Activated CD8-positive, alpha-beta memory T cell treated with anti-CD3 and anti-CD28 coated beads for 36 hours (primary cell): ENCODE data around the gene ANAPC7. TPM values are rescaled to one million over a fixed set of nuclear protein-coding genes. Genes with fewer than 3 reads are reported as not detected.
"Not testable (repeated sequence)": the region's sequence is repeated elsewhere in the genome, so short reads cannot be mapped to it uniquely, and the experiment has no call there.

Experiments
- CTCF ChIA-PET: fragments of 350-600 bp; sonication (Branson Sonifier 250); formaldehyde crosslinking; loops from one replicate; lab custom pipeline; 2021; ENCODE audit warnings: antibody characterized with exemption; lab: Charles Lee
- POLR2A ChIA-PET: fragments of 350-600 bp; sonication (Branson Sonifier 250); formaldehyde crosslinking; loops from one replicate; lab custom pipeline; 2021; ENCODE audit warnings: antibody characterized with exemption; lab: Charles Lee
- total RNA-seq, 2 experiments: library from RNA; stranded (reverse); gene quantifications; one replicate each; pipeline ENCODE4 v1.2.3, GENCODE V29; 2021

ANAPC7 gene
- total RNA-seq, 2 experiments from 2014 or later, result 73.8 to 74.2 TPM

DNA sequence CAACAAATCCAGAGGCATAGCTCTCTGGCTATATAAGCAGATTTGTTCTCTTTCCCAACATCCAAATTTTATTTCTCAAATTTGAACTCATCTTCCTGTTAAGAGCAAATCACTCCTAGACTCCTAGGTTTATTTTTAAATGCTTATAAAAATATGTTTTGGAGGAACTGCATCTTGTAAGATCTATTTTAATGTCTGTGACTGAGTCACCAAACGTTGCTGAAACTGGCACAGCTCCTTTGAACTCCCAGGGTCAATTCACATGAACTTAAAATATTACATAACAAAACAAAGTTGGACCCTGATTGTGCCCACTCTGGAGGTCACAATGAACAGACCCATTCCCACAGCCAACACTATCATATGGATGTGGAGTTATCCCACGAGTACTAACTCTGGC, 23.9 kb downstream of the ANAPC7 start:
- ChIA-PET CTCF (interaction anchor here (1.2 kb wide), 1 partner anchor 9 kb away, joined by 6 read pairs; no protein-coding TSS in a partner anchor), POLR2A (no interaction called here)

DNA sequence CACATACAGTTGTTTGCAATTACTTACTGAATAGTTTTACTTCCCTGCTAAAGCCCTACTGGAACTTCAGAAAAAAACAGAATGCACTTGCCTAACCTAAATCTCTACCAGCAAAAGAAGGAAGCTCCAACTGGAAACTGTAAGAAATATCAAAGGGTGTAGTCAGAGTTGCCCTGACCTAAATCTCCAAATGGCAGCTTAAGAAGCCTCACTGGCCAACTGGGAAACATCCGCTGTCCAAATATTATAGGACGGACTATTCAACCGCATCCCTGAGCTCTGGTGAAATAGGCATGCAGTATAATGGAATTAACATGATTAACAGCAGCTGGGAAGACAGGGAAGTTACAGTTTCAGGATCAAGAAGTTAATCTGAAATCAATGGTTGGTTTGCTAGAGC, 24.3 kb downstream of the ANAPC7 start:
- POLR2A ChIA-PET, result interaction anchor here (0.6 kb wide), 2 partner anchors 52 to 1033 kb away, joined by 4 to 5 read pairs; no protein-coding TSS in a partner anchor

DNA sequence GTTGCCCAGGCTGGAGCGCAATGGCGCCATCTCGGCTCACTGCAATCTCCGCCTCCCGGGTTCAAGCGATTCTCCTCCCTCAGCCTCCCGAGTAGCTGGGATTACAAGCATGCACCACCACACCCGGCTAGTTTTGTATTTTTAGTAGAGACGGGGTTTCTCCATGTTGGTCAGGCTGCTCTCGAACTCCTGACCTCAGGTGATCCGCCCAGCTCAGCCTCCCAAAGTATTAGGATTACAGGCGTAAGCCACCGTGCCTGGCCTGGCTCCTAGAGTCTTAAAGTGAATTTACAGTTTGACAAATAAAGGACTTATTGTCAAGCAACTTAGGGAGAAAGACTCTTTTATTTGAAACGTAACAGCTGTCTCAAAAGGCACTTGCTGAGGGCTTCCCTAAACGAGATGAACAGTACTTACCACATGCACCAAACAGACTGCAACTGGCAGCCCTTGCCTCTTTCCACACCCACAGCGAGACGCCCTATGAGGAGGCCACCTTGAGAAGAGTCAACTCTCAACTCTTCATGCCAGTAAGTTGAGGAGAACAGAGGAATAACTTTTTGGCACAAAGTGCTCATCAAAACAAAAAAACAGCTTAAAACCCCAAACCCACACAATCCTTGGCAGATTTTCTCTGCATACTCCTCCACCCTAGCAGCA, 25.2 kb downstream of the ANAPC7 start:
- ChIA-PET CTCF (interaction anchor here (1.5 kb wide), 1 partner anchor 53 kb away, joined by 3 read pairs; no protein-coding TSS in a partner anchor), POLR2A (interaction anchor here (0.6 kb wide), 1 partner anchor 1034 kb away, joined by 4 read pairs; no protein-coding TSS in a partner anchor)

More for the DNA sequence above, 24.3 kb downstream of the ANAPC7 start:
- CTCF ChIA-PET, result interaction anchor here (1.2 kb wide), 1 partner anchor 10 kb away, joined by 6 read pairs; no protein-coding TSS in a partner anchor

DNA sequence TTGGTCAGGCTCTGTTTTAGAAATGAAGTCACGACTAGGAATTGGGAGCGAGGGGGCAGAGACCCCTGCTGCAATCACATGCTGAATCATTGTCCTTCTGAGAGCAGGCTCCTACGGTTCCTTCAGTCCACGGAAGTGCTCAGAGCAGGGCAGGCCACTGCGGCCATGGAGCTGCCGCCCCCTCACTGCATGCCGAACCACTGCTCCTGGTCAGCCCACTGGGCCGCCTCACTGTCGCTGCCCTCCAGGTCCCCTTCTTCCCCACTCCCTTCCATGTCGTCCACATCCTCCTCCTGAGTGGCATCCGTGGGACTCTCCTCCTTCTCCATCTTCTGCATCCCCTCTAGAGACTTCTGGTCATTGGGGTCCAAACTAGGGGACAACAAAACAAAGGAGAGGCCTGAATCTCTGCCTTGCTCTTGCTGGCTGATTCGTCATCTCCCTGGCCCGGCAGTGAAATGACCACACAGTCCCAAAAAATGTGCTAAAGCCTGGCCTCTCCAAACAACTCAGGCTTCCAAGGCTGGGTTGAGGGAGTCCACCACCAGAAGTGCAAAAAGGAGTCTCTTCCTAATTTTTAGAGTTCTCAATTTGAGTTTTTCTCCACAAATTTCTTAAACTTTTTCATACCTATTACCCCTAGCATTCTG, 29.4 kb downstream of the ANAPC7 start:
- POLR2A ChIA-PET, result interaction anchor here (0.6 kb wide), 1 partner anchor 127 kb away, joined by 4 read pairs; no protein-coding TSS in a partner anchor
- CTCF ChIA-PET, result interaction anchor here (0.6 kb wide), 1 partner anchor 338 kb away, joined by 3 read pairs; no protein-coding TSS in a partner anchor

DNA sequence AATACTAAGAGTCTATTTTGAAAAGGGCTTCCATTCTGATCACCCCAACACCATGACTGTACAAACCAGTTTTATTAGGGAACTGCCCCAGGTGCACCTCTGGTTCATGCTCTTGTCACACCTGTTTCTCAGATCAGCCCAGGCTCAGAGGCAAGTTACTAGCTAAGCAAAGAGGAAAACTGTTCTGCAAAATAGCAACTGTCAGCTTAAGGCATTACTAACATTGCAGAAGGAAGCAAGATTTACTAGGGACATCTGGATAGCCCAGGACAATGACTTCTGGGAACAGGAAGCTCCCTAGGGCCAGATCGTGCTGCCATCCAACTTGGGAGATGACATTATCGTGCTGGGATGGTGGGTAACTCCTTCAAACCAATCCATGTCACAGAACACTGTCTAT, 30.1 kb downstream of the ANAPC7 start:
- ChIA-PET CTCF (interaction anchor here (0.6 kb wide), 1 partner anchor 337 kb away, joined by 3 read pairs; no protein-coding TSS in a partner anchor), POLR2A (interaction anchor here (0.6 kb wide), 2 partner anchors 8 to 128 kb away, joined by 4 to 8 read pairs; no protein-coding TSS in a partner anchor)

DNA sequence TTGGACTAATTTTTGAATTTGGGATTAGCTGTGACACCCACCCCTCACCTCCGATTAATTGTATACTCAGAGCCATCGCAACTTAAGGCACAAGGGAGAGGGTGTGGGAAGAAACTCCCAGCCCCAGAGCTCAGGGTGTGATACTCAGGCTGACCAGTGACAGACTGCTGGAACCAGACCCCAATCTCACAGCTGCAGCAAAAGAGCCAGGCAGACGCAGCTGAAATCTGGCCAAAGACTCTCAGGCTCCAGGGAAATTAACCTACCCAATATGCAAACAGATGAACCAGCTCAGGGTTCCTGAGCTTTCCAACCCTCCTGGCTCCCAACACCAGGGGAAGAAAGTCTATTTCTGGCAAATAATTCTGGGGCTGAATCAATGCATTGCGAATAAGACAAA, 30.5 kb downstream of the ANAPC7 start:
- POLR2A ChIA-PET, result interaction anchor here (0.6 kb wide), 1 partner anchor 8 kb away, joined by 8 read pairs; no protein-coding TSS in a partner anchor
- CTCF ChIA-PET, result interaction anchor here (0.6 kb wide), 1 partner anchor 274 kb away, joined by 3 read pairs; no protein-coding TSS in a partner anchor

DNA sequence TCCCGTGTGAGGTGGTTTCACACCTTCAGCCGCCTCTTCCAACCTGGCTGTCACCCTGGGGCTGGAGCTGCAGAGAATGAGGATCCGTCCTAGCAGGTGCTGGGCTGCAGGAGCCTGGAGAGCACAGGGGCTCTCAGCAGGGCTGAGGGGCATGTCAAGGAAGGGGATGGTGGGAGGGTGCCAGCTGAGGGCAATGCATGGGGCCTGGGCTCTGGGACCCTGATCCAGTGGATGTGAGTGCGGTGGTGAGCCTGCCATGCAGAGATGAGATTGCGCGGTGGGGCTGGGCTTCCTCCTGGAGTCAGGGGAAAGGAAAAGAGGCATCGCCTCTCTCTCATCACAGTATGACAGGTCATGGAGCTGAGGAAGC, 31.5 kb downstream of the ANAPC7 start:
- POLR2A ChIA-PET, result interaction anchor here (0.5 kb wide), 1 partner anchor 61 kb away, joined by 4 read pairs; no protein-coding TSS in a partner anchor
- CTCF ChIA-PET, result no interaction called here

DNA sequence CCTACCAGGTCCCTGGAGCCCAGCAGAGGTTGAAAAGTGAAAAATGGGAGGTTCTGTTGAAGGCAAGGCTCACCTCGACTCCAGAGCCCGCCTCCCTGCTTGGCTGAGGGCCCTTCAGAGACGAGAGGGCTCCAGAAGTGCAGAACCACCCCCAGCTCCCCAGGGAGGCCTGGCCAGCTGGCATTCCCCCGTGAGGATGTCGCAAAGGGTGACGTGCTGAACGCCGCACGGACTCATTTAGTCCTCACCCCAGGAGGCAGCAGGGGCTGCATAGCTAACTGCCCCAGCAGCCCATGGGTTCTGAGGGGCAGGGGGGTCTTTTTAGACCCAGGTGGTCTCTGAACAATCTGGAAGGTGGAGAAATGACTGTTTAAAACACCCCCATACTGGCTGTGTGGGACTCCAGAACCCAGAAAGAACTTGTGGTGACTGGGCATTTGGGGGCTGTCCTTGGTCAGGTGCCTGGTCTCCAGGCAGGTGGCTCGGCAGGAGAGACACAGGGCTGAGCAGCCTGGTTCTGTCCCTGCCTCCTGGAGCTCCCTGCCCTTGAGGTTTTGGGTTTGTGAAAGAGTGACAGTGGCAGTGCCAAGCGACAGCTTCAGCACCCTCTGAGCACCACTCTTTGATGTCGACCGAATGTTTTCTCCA, 32.0 kb downstream of the ANAPC7 start:
- POLR2A ChIA-PET, result no interaction called here

DNA sequence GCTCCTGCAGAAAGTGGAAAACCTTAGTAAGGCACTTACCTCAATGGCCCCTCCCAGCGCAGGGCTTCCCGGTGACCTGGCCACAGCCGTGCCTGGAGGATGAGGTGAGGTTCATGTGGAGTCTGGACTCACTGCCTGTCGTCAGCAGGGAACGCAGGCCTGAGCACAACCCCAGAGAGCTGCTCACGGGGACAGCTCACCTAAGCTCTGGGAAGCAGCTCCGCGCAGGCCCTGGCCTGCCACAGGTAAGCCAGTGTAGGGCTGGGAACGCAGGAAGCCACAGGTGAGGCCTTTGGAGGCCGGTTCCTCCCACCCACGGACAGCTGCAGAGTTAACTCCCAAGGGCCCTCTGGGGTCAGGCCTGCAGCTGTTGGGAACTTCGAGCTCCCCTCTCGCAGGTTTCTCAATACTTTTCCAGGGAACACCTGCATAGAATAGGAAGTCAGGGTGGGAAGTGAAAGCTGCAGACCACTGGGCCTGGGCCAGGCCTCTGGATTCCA, 32.7 kb downstream of the ANAPC7 start:
- POLR2A ChIA-PET, result no interaction called here
- CTCF ChIA-PET, result no interaction called here

More for the DNA sequence above, 32.0 kb downstream of the ANAPC7 start:
- CTCF ChIA-PET, result no interaction called here

DNA sequence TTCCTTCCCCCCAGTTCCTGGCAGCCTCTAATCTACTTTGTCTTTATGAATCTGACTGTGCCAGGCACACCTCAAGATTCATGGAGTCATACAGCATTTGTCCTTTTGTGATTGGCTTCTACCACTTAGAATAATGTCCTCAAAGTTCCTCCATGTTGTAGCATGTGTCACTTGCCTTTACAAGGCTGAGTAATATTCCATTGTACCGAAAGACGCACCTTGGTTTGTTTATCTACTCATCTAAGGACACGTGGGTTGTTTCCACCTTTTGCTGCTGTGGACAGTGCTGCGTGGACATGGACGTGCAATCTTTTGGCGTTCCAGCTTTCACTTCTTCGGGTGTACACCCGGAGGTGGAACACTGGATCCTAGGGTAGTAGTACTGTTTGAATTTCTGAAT, 33.5 kb downstream of the ANAPC7 start:
- ChIA-PET CTCF (no interaction called here), POLR2A (no interaction called here)

DNA sequence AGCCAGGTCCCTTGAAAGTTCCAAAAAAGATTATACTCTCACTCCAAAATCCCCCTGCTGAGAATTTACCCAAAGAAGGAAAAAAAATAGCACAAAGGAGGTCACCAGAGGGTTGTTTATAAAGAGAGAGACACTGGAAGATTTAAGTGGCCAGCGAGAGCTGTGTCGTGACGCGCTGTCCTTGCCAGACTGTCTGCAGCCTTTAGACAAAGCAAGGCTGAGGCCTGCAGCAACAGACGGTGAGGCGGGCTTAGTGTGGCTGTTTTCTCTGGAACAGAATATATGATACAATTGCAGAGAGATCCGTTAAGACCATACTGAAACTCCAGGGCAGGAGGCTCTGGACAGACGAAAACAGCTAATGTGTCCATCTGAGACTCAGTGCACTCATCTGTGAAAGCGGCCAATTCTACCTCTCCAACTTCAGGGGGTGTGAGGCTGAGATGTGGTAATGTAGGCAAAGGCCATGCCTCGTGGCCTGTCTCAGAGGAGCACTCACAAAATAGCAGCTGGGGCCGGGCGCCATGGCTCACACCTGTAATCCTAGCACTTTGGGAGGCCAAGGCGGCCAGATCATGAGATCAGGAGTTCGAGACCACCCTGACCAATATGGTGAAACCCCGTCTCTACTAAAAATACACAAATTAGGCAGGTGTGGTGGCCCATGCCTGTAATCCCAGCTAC, 36.2 kb downstream of the ANAPC7 start:
- ChIA-PET POLR2A (no interaction called here), CTCF (interaction anchor here (0.6 to 1.1 kb wide), 2 partner anchors 9 to 1029 kb away, joined by 3 to 4 read pairs; no protein-coding TSS in a partner anchor)

DNA sequence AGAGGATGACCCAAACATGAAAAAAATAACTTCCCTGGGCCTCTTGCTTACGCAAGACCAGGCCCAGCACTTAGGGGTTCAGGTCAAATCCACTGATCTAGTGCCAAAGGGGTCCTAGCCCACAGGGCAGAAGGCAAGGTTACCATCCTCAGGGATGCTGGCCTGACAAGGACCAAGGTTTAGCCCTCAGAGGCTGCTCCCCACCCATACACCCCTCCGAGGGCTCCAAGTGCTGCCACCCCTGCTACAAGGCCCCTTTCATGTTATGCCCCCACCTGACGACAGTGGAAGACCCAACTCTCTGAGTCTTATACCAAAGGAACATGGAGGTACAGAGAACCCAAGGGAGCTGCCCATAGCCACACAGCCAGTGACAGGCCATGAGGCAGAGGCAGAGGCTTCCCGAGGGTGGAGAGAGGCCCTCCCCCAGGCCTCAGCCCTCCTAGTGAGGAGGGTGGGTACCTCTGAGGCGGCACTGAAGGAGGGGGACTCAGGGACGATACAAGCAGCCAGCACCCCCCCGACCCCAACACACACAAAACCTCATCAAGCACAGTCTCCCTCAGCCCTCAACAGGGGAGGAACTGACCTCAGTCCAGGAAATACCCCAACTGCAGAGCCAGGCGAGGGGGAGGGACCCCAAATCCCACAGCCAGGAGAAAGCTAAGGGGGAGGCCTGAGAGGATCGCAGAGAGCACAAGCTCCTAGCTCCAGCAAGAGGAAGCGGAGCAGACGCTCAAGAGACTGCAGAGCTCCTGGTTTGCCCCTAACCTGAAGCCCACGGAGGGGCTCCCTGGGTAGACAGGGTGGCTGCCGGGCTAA, 37.0 kb downstream of the ANAPC7 start:
- ChIA-PET POLR2A (no interaction called here), CTCF (interaction anchor here (0.7 kb wide), 1 partner anchor 246 kb away, joined by 4 read pairs; no protein-coding TSS in a partner anchor)

DNA sequence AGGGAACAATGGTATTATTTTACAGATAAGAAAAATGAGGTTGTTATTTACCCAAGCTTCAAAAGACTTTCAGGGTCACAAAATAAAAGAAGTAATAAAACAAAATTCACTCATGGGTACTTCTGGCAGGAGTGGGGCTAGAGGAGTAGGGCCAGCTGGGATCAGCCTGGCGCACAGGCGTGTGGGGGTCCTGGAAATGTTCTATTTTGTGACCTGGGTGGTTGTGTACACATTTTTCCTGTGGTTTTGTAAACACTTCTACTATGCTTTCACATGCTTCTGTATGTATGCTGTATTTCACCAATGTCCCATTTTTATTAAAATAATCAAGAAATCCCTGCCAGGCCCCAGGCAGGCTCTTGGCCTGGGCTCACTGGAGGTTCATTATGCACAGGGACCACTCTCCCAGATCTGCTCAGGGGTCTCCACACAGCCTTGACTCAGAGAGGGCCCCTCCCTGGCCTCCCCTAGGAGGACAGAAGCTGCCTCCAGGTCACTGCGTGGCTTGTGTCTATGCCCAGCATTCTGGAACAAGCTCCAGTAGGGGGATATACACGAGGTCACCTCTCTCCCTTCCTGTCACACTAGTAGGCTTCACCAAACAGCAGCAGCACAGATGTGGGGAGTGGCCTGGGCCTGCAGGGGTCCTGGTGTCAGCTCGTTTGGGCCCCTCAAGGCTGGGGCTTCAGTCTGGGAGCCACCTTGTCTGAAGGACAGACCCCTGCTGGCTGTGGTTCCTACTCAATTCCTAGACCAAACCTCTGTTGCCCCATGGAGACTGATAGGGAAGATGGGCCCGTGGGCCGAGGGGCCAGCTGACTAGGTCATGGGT, 37.8 kb downstream of the ANAPC7 start:
- CTCF ChIA-PET, result interaction anchor here (0.7 to 1.3 kb wide), 2 partner anchors 65 to 245 kb away, joined by 4 to 9 read pairs; no protein-coding TSS in a partner anchor
- POLR2A ChIA-PET, result no interaction called here

DNA sequence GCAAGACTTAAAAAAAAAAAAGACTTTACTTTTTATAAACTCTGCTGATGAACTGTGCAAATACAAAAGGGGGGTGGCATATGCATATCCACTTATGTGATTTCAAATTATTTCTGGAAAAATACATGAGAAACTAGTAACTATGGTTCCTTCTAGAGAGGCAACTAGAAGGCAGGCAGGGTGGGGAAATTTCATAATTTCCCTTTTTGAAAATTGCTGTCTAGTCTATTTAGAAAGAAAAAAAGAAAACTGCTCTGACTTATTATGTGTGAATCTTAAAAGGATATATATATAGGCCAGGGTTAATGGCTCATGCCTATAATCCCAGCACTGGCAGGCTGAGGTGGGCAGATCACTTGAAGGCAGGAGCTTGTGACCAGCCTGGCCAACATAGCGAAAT, 42.3 kb downstream of the ANAPC7 start:
- ChIA-PET POLR2A (no interaction called here), CTCF (interaction anchor here (0.6 to 1.3 kb wide), 2 partner anchors 70 to 88 kb away, joined by 3 to 4 read pairs; no protein-coding TSS in a partner anchor)

DNA sequence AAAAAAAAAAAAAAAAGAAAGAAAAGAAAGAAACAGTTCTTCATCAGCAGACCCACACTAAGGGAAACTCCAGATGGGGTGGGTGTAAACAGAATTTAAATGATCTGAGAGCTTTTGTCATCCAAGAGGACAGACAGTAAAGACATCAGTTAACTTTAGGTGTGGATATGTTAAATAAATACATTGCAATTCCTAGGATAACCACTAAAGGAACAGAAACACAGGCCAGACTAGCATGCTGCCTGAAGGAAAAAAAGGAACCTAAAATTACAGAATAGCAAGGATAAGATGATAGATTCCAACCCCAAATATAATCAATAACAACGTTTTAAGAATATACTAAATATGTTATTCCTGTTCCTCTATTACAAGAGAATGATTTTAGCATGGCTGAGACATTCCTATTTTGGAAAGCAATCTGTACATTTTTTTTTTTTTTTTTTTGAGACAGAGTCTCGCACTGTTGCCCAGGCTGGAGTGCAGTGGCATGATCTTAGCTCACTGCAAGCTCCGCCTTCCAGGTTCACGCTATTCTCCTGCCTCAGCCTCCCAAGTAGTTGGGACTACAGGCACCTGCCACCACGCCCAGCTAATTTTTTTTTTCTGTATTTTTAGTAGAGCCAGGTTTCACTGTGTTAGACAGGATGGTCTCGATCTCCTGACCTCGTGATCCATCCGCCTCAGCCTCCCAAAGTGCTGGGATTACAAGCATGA, 45.0 kb downstream of the ANAPC7 start:
- CTCF ChIA-PET, result interaction anchor here (0.6 to 1.1 kb wide), 4 partner anchors 9 to 142 kb away, joined by 3 to 5 read pairs (median 4); no protein-coding TSS in a partner anchor
- POLR2A ChIA-PET, result not testable (repeated sequence)

DNA sequence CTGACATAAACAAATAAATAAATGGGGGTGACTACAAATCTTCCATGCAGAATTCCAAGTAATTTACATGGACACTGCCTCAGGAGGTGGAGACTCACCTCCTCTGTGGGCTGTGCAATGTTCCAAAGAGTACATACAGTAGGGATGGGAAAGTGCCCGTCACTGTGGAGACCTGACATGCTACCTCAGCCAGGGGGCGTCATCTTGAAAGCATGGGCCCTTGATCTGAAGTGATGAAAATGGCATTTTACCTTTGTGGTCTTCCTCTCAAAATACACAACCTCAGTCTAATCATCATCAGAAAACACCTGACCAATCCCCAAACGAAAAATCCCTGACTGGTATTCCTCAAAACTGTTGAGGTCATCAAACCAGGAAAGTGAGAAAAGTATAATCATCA, 48.4 kb downstream of the ANAPC7 start:
- POLR2A ChIA-PET, result interaction anchor here (0.5 kb wide), 1 partner anchor 68 kb away, joined by 6 read pairs; no protein-coding TSS in a partner anchor
- CTCF ChIA-PET, result interaction anchor here (0.7 kb wide), 1 partner anchor 313 kb away, joined by 6 read pairs; no protein-coding TSS in a partner anchor
